Measurements from ENCODE around the gene TBC1D9B.

TBC1D9B gene

DNA sequence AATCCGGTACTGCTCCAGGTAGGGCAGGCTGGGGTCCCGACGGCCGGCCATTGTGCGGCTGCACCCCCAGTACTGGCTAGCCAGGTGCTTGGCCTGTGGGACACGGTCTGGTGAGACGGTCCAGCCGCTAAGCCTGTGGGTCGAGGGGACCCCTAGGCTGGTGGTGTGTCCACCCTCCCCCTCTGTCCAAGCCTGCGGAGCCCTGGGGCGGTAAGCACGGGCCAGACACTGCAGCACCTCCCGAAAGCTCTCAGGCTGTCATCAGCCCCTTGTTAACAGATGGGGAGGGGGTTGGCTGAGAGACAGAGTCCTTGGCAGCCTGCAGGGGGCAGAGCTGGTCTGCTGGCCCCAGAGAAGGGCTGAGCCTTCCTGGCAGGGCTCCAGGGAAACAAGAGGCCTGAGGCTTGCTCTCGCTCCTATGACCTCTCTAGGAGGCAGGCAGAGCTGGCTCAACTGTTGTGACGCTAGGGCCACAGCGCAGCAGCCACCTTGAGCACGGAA, 37.2 kb downstream of the TBC1D9B start:
- Histone ChIP-seq H4K91ac (ENCODE audit: low read depth, low read length, poor library complexity) (no peak overlapping the region), H3K23ac (ENCODE audit: low read depth, low read length, poor library complexity) (no peak overlapping the region), H3K9me3 (replicated peaks in 1 of 2; ENCODE audit: control insufficient read depth in 2 of 2, insufficient read depth in 1 of 2, low read depth in 1 of 2, low read length in 2 of 2) (no peaks in the 10 kb centered on the region), H3K4ac (ENCODE audit: low read length) (no peak overlapping the region), H3K4me3 (ENCODE audit: low read length in 2 of 2) (no peak overlapping the region), H3K27ac (replicated peaks; ENCODE audit: low read length) (no peak overlapping the region), H4K8ac (ENCODE audit: low read depth, low read length) (no peak overlapping the region), H3K79me1 (ENCODE audit: low read depth, low read length) (peaks cover 4% of the 10 kb centered on the region), H2BK15ac (ENCODE audit: low read length) (no peak overlapping the region), H3K14ac (ENCODE audit: low read length) (no peak overlapping the region), H3K4me1 (ENCODE audit: control insufficient read depth in 2 of 2, insufficient read depth in 1 of 2, low read depth in 1 of 2, low read length in 2 of 2) (peaks cover 0 to 15% of the 10 kb centered on the region in 2 donors), H3K36me3 (replicated peaks in 1 of 2; ENCODE audit: control insufficient read depth in 2 of 2, insufficient read depth in 2 of 2, low read length in 2 of 2) (peaks cover 51 to 88% of the 10 kb centered on the region in 2 donors), H2BK120ac (ENCODE audit: low read depth, low read length) (no peak overlapping the region), H3K18ac (ENCODE audit: low read length) (peak overlapping the region; percentile 44), H2BK5ac (ENCODE audit: low read length) (peak overlapping the region; percentile 61), H3K4me2 (ENCODE audit: insufficient read depth, low read length, poor library complexity, severe bottlenecking) (no peak overlapping the region), H2BK12ac (ENCODE audit: low read length) (no peak overlapping the region), H3K9ac (ENCODE audit: low read depth, low read length, poor library complexity) (no peak overlapping the region), H3K27me3 (ENCODE audit: control insufficient read depth in 3 of 3, insufficient read depth in 3 of 3, low read depth in 1 of 3, low read length in 3 of 3) (no peaks in the 10 kb centered on the region), H2AK5ac (ENCODE audit: low read depth, low read length) (peak overlapping the region; percentile 63), H2AFZ (ENCODE audit: low read length) (no peak overlapping the region)
- WGBS, 2 donors (ENCODE audit: extremely low coverage in 2 of 2, insufficient read length in 2 of 2, insufficient replicate concordance in 1 of 2), result no CpG with 5 or more reads among the region's 17 CpGs
- no peak for DNase-seq (ENCODE audit: low spot score)

- Histone ChIP-seq H2BK12ac (ENCODE audit: low read length) (no peak overlapping the region), H2AFZ (ENCODE audit: low read length) (no peak overlapping the region), H3K79me1 (ENCODE audit: low read depth, low read length) (peaks cover 4% of the 10 kb centered on the region), H3K18ac (ENCODE audit: low read length) (peak overlapping the region; percentile 67), H2BK15ac (ENCODE audit: low read length) (no peak overlapping the region), H3K36me3 (replicated peaks in 1 of 2; ENCODE audit: control insufficient read depth in 2 of 2, insufficient read depth in 2 of 2, low read length in 2 of 2) (peaks cover 52 to 88% of the 10 kb centered on the region in 2 donors), H3K27me3 (ENCODE audit: control insufficient read depth in 3 of 3, insufficient read depth in 3 of 3, low read depth in 1 of 3, low read length in 3 of 3) (no peaks in the 10 kb centered on the region), H3K23ac (ENCODE audit: low read depth, low read length, poor library complexity) (no peak overlapping the region), H3K9ac (ENCODE audit: low read depth, low read length, poor library complexity) (no peak overlapping the region), H2BK5ac (ENCODE audit: low read length) (peak overlapping the region; percentile 61), H3K4me3 (ENCODE audit: low read length in 2 of 2) (no peak overlapping the region), H3K4me2 (ENCODE audit: insufficient read depth, low read length, poor library complexity, severe bottlenecking) (no peak overlapping the region), H3K27ac (replicated peaks; ENCODE audit: low read length) (peak overlapping the region; percentile 26), H3K4me1 (ENCODE audit: control insufficient read depth in 2 of 2, insufficient read depth in 1 of 2, low read depth in 1 of 2, low read length in 2 of 2) (peaks cover 0 to 15% of the 10 kb centered on the region in 2 donors), H4K8ac (ENCODE audit: low read depth, low read length) (no peak overlapping the region), H2BK120ac (ENCODE audit: low read depth, low read length) (peak overlapping the region; percentile 7), H3K9me3 (replicated peaks in 1 of 2; ENCODE audit: control insufficient read depth in 2 of 2, insufficient read depth in 1 of 2, low read depth in 1 of 2, low read length in 2 of 2) (no peaks in the 10 kb centered on the region), H4K91ac (ENCODE audit: low read depth, low read length, poor library complexity) (no peak overlapping the region), H2AK5ac (ENCODE audit: low read depth, low read length) (peak overlapping the region; percentile 63), H3K14ac (ENCODE audit: low read length) (no peak overlapping the region), H3K4ac (ENCODE audit: low read length) (no peak overlapping the region)
- no CpG with 5 or more reads among the region's 16 CpGs for WGBS, 2 donors (ENCODE audit: extremely low coverage in 2 of 2, insufficient read length in 2 of 2, insufficient replicate concordance in 1 of 2)
- DNase-seq (ENCODE audit: low spot score), result no peak
These were observed 37.9 kb downstream of the TBC1D9B start for GRCh38 chr5:179869641-179870402.

- no CpG with 5 or more reads among the region's 5 CpGs for WGBS, 2 donors (ENCODE audit: extremely low coverage in 2 of 2, insufficient read length in 2 of 2, insufficient replicate concordance in 1 of 2)
- no peak overlapping the region for H2AFZ ChIP-seq (ENCODE audit: low read length)
- peak overlapping the region; percentile 3 for H3K4me2 ChIP-seq (ENCODE audit: insufficient read depth, low read length, poor library complexity, severe bottlenecking)
- no peak overlapping the region for H3K9ac ChIP-seq (ENCODE audit: low read depth, low read length, poor library complexity)
- no peak overlapping the region for H2BK12ac ChIP-seq (ENCODE audit: low read length)
- H3K79me1 ChIP-seq (ENCODE audit: low read depth, low read length), result peaks cover 4% of the 10 kb centered on the region
- H3K27ac ChIP-seq (replicated peaks; ENCODE audit: low read length), result no peak overlapping the region
- no peak overlapping the region for H4K91ac ChIP-seq (ENCODE audit: low read depth, low read length, poor library complexity)
- no peaks in the 10 kb centered on the region for H3K27me3 ChIP-seq (ENCODE audit: control insufficient read depth in 3 of 3, insufficient read depth in 3 of 3, low read depth in 1 of 3, low read length in 3 of 3)
- DNase-seq (ENCODE audit: low spot score), result no peak
- peak overlapping the region; percentile 21 for H2AK5ac ChIP-seq (ENCODE audit: low read depth, low read length)
- no peak overlapping the region for H3K4me3 ChIP-seq (ENCODE audit: low read length in 2 of 2)
- H3K18ac ChIP-seq (ENCODE audit: low read length), result peak overlapping the region; percentile 74
- H3K4me1 ChIP-seq (ENCODE audit: control insufficient read depth in 2 of 2, insufficient read depth in 1 of 2, low read depth in 1 of 2, low read length in 2 of 2), result peaks cover 0 to 15% of the 10 kb centered on the region in 2 donors
- H3K36me3 ChIP-seq (replicated peaks in 1 of 2; ENCODE audit: control insufficient read depth in 2 of 2, insufficient read depth in 2 of 2, low read length in 2 of 2), result peaks cover 49 to 86% of the 10 kb centered on the region in 2 donors
- H2BK15ac ChIP-seq (ENCODE audit: low read length), result no peak overlapping the region
- H4K8ac ChIP-seq (ENCODE audit: low read depth, low read length), result peak overlapping the region; percentile 30
- peak overlapping the region; percentile 41 for H2BK5ac ChIP-seq (ENCODE audit: low read length)
- no peak overlapping the region for H3K23ac ChIP-seq (ENCODE audit: low read depth, low read length, poor library complexity)
- H3K9me3 ChIP-seq (replicated peaks in 1 of 2; ENCODE audit: control insufficient read depth in 2 of 2, insufficient read depth in 1 of 2, low read depth in 1 of 2, low read length in 2 of 2), result no peaks in the 10 kb centered on the region
- H3K4ac ChIP-seq (ENCODE audit: low read length), result no peak overlapping the region
- no peak overlapping the region for H2BK120ac ChIP-seq (ENCODE audit: low read depth, low read length)
- H3K14ac ChIP-seq (ENCODE audit: low read length), result no peak overlapping the region
These were observed 38.6 kb downstream of the TBC1D9B start for GRCh38 chr5:179869101-179869500.

GRCh38 chr5:179868541-179868940, 39.2 kb downstream of the TBC1D9B start:
- H3K27me3 ChIP-seq (ENCODE audit: control insufficient read depth in 3 of 3, insufficient read depth in 3 of 3, low read depth in 1 of 3, low read length in 3 of 3), result no peaks in the 10 kb centered on the region
- peak overlapping the region; percentile 41 for H3K27ac ChIP-seq (replicated peaks; ENCODE audit: low read length)
- peak overlapping the region; percentile 66 for H3K9ac ChIP-seq (ENCODE audit: low read depth, low read length, poor library complexity)
- no peaks in the 10 kb centered on the region for H3K9me3 ChIP-seq (replicated peaks in 1 of 2; ENCODE audit: control insufficient read depth in 2 of 2, insufficient read depth in 1 of 2, low read depth in 1 of 2, low read length in 2 of 2)
- H2BK5ac ChIP-seq (ENCODE audit: low read length), result peak overlapping the region; percentile 41
- H4K8ac ChIP-seq (ENCODE audit: low read depth, low read length), result no peak overlapping the region
- no peak overlapping the region for H2BK120ac ChIP-seq (ENCODE audit: low read depth, low read length)
- H3K4me2 ChIP-seq (ENCODE audit: insufficient read depth, low read length, poor library complexity, severe bottlenecking), result no peak overlapping the region
- peaks cover 0 to 15% of the 10 kb centered on the region in 2 donors for H3K4me1 ChIP-seq (ENCODE audit: control insufficient read depth in 2 of 2, insufficient read depth in 1 of 2, low read depth in 1 of 2, low read length in 2 of 2)
- H3K14ac ChIP-seq (ENCODE audit: low read length), result no peak overlapping the region
- H3K4ac ChIP-seq (ENCODE audit: low read length), result peak overlapping the region; percentile 48
- H3K18ac ChIP-seq (ENCODE audit: low read length), result peak overlapping the region; percentile 74
- no CpG with 5 or more reads among the region's 14 CpGs for WGBS, 2 donors (ENCODE audit: extremely low coverage in 2 of 2, insufficient read length in 2 of 2, insufficient replicate concordance in 1 of 2)
- peak overlapping the region; percentile 96 for H2BK15ac ChIP-seq (ENCODE audit: low read length)
- H3K79me1 ChIP-seq (ENCODE audit: low read depth, low read length), result peaks cover 4% of the 10 kb centered on the region
- H2AK5ac ChIP-seq (ENCODE audit: low read depth, low read length), result peak overlapping the region; percentile 58
- no peak overlapping the region for H2AFZ ChIP-seq (ENCODE audit: low read length)
- peaks cover 49 to 86% of the 10 kb centered on the region in 2 donors for H3K36me3 ChIP-seq (replicated peaks in 1 of 2; ENCODE audit: control insufficient read depth in 2 of 2, insufficient read depth in 2 of 2, low read length in 2 of 2)
- no peak overlapping the region for H4K91ac ChIP-seq (ENCODE audit: low read depth, low read length, poor library complexity)
- peak overlapping the region; percentile 87 for H3K23ac ChIP-seq (ENCODE audit: low read depth, low read length, poor library complexity)
- H3K4me3 ChIP-seq (ENCODE audit: low read length in 2 of 2), result no peak overlapping the region
- no peak for DNase-seq (ENCODE audit: low spot score)
- no peak overlapping the region for H2BK12ac ChIP-seq (ENCODE audit: low read length)

Data from neuronal stem cell (in vitro differentiated cells).